ENCODE results near the gene ENPEP. TPM values are rescaled to one million over a fixed set of nuclear protein-coding genes. Genes with fewer than 3 reads are reported as not detected.

ENPEP gene
- total RNA-seq, 1 donor from 2014 or later, result 1.7 TPM

DNA sequence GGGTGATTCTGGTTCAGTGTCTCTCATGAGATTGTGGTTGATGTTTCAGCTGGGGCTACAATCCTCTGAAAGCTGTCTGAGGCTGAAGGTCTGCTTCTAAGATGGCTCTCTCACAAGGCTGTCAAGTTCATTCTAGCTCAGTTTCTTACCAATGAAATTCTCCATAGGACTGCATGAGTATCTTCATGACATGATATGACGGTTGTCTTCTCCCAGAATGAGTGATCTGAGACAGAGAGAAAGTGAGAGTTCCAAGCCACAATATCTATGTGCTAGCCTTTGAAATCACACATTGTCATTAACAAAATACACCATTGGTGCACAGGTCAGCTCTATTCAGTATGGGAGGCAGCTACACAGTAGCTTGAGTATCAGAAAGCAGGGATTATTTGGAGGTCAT is 119.6 kb downstream of the ENPEP start:
- H3K4me1 Mint-ChIP-seq (ENCODE audit: low read depth), result no peaks in the 10 kb centered on the region
- peaks cover 15% of the 10 kb centered on the region for H3K9me3 Mint-ChIP-seq (ENCODE audit: low read depth)
- no peak overlapping the region for H3K27ac Mint-ChIP-seq
- no peaks in the 10 kb centered on the region for H3K27me3 Mint-ChIP-seq
- no peak overlapping the region for H3K4me3 Mint-ChIP-seq (ENCODE audit: low read depth)
- no peaks in the 10 kb centered on the region for H3K36me3 Mint-ChIP-seq (ENCODE audit: insufficient read depth)
- DNase-seq (ENCODE audit: low spot score, unreplicated experiment), result no peak
- TF ChIP-seq, protein P1, sequence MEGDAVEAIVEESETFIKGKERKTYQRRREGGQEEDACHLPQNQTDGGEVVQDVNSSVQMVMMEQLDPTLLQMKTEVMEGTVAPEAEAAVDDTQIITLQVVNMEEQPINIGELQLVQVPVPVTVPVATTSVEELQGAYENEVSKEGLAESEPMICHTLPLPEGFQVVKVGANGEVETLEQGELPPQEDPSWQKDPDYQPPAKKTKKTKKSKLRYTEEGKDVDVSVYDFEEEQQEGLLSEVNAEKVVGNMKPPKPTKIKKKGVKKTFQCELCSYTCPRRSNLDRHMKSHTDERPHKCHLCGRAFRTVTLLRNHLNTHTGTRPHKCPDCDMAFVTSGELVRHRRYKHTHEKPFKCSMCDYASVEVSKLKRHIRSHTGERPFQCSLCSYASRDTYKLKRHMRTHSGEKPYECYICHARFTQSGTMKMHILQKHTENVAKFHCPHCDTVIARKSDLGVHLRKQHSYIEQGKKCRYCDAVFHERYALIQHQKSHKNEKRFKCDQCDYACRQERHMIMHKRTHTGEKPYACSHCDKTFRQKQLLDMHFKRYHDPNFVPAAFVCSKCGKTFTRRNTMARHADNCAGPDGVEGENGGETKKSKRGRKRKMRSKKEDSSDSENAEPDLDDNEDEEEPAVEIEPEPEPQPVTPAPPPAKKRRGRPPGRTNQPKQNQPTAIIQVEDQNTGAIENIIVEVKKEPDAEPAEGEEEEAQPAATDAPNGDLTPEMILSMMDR (IDR thresholded peaks at IDR 0.05; ENCODE audit: unreplicated experiment), result no peak

DNA sequence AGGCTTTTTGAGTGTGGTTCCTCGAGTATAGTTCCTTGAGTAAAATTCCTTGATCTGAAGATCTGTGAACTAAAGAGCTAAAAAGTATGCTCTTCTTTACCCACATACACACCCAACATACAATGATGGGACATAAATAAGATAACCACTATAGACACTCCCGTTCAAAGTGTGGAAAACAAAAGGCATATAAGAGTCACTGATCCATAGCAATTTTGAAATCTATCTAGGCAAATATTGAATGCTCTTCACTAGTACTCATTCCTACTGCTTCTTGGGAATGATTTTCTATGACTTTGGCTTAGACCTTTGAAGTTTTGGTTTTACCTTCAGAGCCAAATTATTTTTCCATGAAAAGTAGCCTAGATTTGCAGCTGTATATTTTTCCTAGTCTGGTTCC is 120.5 kb downstream of the ENPEP start:
- Mint-ChIP-seq H3K27me3 (no peaks in the 10 kb centered on the region), H3K4me1 (ENCODE audit: low read depth) (no peaks in the 10 kb centered on the region), H3K36me3 (ENCODE audit: insufficient read depth) (no peaks in the 10 kb centered on the region), H3K9me3 (ENCODE audit: low read depth) (peaks cover 15% of the 10 kb centered on the region), H3K4me3 (ENCODE audit: low read depth) (no peak overlapping the region), H3K27ac (no peak overlapping the region)
- TF ChIP-seq, protein P1 (IDR thresholded peaks at IDR 0.05; ENCODE audit: unreplicated experiment), result no peak
- no peak for DNase-seq (ENCODE audit: low spot score, unreplicated experiment)

DNA sequence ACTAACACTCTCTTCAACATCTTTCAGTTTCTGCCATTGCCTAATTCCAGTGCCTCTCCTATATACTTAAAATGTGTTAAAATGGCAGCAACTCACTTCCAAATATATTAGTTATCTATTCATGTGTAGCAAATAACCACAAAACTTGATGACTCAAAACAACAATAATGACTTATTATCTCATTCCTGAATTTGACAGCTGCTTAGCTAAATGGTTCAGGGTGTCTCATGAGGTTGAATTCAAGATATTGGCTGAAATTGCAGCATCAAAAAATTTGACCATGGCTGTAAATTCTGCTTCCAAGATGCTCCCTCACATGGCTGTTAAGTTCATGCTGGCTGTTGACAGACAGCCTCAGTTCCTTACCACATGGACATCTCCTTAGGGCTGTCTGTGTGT is 121.6 kb downstream of the ENPEP start:
- Mint-ChIP-seq H3K9me3 (ENCODE audit: low read depth) (peaks cover 15% of the 10 kb centered on the region), H3K36me3 (ENCODE audit: insufficient read depth) (no peaks in the 10 kb centered on the region), H3K4me1 (ENCODE audit: low read depth) (no peaks in the 10 kb centered on the region), H3K27ac (no peak overlapping the region), H3K4me3 (ENCODE audit: low read depth) (no peak overlapping the region), H3K27me3 (no peaks in the 10 kb centered on the region)
- no peak for DNase-seq (ENCODE audit: low spot score, unreplicated experiment)
- TF ChIP-seq, protein P1 (IDR thresholded peaks at IDR 0.05; ENCODE audit: unreplicated experiment), result no peak

DNA sequence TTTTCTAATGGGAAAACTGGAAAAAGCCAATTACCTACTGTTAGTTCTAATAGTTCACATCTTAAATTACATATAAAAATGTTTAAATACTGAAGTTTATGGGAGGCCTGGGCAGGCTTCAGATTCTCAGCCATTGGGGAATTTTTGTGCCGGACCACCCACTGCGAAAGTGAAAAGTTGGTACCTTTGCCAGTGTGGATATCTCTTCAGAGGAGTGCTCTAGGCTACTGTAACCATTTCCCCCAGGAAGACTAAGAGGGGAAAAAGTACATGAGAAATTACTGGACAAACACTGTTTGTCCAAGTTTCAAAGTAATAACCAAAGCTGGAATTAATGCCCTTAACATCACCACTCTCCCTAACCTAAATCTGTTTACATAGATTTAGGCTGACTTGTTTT is 126.1 kb downstream of the ENPEP start:
- Mint-ChIP-seq H3K4me1 (ENCODE audit: low read depth) (no peaks in the 10 kb centered on the region), H3K9me3 (ENCODE audit: low read depth) (peaks cover 7% of the 10 kb centered on the region), H3K27me3 (no peaks in the 10 kb centered on the region), H3K4me3 (ENCODE audit: low read depth) (no peak overlapping the region), H3K27ac (no peak overlapping the region), H3K36me3 (ENCODE audit: insufficient read depth) (no peaks in the 10 kb centered on the region)
- TF ChIP-seq, protein P1 (IDR thresholded peaks at IDR 0.05; ENCODE audit: unreplicated experiment), result no peak
- DNase-seq (ENCODE audit: low spot score, unreplicated experiment), result no peak

DNA sequence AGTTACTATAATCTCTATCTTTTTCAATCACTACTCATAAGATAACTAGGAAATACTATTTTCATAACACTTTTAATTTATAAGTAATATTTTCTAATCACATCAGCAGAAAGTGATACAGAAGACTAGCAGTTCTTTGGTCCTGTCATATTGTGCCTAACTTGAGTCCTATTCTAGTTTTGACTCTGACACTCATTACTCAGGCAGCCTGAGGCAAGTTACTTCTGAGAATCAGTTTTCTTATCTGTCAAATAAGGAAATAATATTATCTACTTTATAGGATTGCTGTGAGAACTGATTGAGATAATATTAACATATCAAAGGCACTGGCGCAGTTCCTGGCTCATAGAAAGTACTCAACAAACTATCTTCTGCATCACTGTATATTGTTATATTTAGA is 129.1 kb downstream of the ENPEP start:
- Mint-ChIP-seq H3K36me3 (ENCODE audit: insufficient read depth) (no peaks in the 10 kb centered on the region), H3K4me3 (ENCODE audit: low read depth) (no peak overlapping the region), H3K27ac (no peak overlapping the region), H3K27me3 (no peaks in the 10 kb centered on the region), H3K9me3 (ENCODE audit: low read depth) (no peaks in the 10 kb centered on the region), H3K4me1 (ENCODE audit: low read depth) (peaks cover 10% of the 10 kb centered on the region)
- DNase-seq (ENCODE audit: low spot score, unreplicated experiment), result no peak
- TF ChIP-seq, protein P1 (IDR thresholded peaks at IDR 0.05; ENCODE audit: unreplicated experiment), result no peak
